Measurements from ENCODE around the gene PPIA.
"Not testable (repeated sequence)": the region's sequence is repeated elsewhere in the genome, so short reads cannot be mapped to it uniquely, and the experiment has no call there.

PPIA gene

GRCh38 chr7:44845451-44845850 lies 49.0 kb downstream of the PPIA start:
- Mint-ChIP-seq H3K27ac (peak overlapping the region; percentile 38 to 67 (median 50)), H3K36me3 (ENCODE audit: low read depth) (peaks cover 21% of the 10 kb centered on the region), H3K4me3 (peak overlapping the region; percentile 44 to 97 (median 55)), H3K9me3 (no peaks in the 10 kb centered on the region), H3K27me3 (ENCODE audit: low read depth) (no peaks in the 10 kb centered on the region), H3K4me1 (peaks cover 24% of the 10 kb centered on the region)
- no peak for TF ChIP-seq CTCF (IDR thresholded peaks at IDR 0.05; ENCODE audit: unreplicated experiment in 3 of 3)

DNA sequence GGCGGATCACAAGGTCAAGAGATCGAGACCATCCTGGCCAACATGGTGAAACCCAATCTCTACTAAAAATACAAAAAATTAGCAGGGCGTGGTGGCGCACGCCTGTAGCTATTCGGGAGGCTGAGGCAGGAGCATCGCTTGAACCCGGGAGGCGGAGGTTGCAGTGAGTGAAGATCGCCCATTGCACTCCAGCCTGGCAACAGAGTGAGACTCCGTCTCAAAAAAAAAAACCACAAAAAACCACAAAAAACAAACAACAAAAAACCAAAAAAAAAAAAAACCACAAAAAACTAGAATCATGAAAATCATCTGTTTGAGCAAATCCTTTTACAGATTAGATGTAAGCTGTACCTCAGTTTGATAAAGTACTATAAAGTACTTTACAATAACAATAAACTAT lies 49.9 kb downstream of the PPIA start:
- H3K4me3 Mint-ChIP-seq: peak overlapping the region; percentile 94 to 98 (median 97)
- H3K36me3 Mint-ChIP-seq (ENCODE audit: low read depth): peaks cover 14% of the 10 kb centered on the region
- peak overlapping the region; percentile 85 to 99 (median 98) for H3K27ac Mint-ChIP-seq
- H3K4me1 Mint-ChIP-seq: peaks cover 24% of the 10 kb centered on the region
- H3K9me3 Mint-ChIP-seq; H3K27me3 Mint-ChIP-seq (ENCODE audit: low read depth): not testable (repeated sequence)

DNA sequence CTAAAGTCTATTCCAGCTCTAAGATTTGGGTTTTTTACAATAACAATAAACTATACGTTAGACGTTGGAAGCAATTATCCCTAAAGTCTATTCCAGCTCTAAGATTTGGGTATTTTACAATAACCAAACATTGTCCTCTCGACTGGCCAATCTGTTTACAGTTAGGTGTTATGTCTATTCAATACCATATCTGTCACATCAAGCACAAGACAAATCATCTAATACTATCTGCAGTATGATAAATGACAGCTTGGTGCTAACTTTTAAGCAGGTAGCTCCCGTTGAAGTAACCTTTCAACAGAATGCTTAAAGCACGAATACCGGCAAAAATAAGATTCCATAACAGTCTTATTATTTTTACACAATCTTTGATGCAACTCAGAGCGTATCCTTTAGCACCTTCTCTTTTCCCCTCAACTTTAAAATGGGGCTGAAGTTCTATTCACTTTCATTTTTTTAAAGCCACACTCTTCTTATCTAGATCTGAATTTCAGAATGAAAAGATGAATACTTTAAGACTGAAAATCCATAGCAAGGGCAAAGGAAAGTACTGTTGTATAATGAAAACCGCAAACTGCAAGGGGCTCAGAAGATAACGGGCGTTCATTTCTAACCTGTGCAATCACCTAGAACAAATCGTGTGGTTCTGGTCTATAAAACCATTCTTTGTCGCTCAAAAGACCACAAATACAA lies 50.5 kb downstream of the PPIA start:
- Mint-ChIP-seq H3K27ac (peak overlapping the region; percentile 85 to 99 (median 98)), H3K27me3 (ENCODE audit: low read depth) (no peaks in the 10 kb centered on the region)

DNA sequence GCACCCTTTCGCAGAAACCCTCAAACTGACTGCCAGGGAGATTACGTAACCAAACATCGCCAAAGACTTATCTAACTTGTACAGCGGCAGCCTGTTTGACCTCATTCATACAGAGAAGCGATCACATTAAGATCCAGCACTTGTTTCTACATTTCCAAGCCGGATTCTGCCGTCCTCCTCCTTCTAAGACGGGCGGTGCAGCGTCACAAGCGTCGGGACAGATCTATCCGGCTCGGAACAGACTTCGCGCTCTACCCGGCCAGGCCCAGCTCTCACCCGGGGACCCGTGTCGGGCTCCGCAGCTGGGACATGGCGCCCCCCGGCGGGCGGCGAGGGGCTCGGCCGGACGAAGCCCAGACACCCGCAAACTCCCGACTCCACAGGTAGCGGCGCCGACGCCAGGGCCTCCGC lies 51.0 kb downstream of the PPIA start:
- H3K4me3 Mint-ChIP-seq: peak overlapping the region; percentile 94 to 98 (median 97)
- H3K27ac Mint-ChIP-seq: peak overlapping the region; percentile 85 to 99 (median 98)
- H3K36me3 Mint-ChIP-seq (ENCODE audit: low read depth): peaks cover 3% of the 10 kb centered on the region
- peak; percentile 87 to 97 (median 87) for TF ChIP-seq CTCF (IDR thresholded peaks at IDR 0.05; ENCODE audit: unreplicated experiment in 3 of 3)
- H3K9me3 Mint-ChIP-seq: no peaks in the 10 kb centered on the region
- no peaks in the 10 kb centered on the region for H3K27me3 Mint-ChIP-seq (ENCODE audit: low read depth)
- peaks cover 24% of the 10 kb centered on the region for H3K4me1 Mint-ChIP-seq

More for the DNA sequence above, 50.5 kb downstream of the PPIA start:
- no peak for TF ChIP-seq CTCF (IDR thresholded peaks at IDR 0.05; ENCODE audit: unreplicated experiment in 3 of 3)
- H3K4me1 Mint-ChIP-seq: peaks cover 24% of the 10 kb centered on the region
- peak overlapping the region; percentile 94 to 98 (median 97) for H3K4me3 Mint-ChIP-seq
- no peaks in the 10 kb centered on the region for H3K9me3 Mint-ChIP-seq
- H3K36me3 Mint-ChIP-seq (ENCODE audit: low read depth): peaks cover 8% of the 10 kb centered on the region

- H3K4me3 Mint-ChIP-seq: peak within 1 kb of the TSS; percentile 94 to 98 (median 97)
- no peaks in the 10 kb centered on the region for H3K27me3 Mint-ChIP-seq (ENCODE audit: low read depth)
- H3K36me3 Mint-ChIP-seq (ENCODE audit: low read depth): no peaks in the 10 kb centered on the region
- H3K27ac Mint-ChIP-seq: peak within 1 kb of the TSS; percentile 85 to 99 (median 98)
- no peaks in the 10 kb centered on the region for H3K9me3 Mint-ChIP-seq
- peaks cover 24% of the 10 kb centered on the region for H3K4me1 Mint-ChIP-seq
- TF ChIP-seq CTCF (IDR thresholded peaks at IDR 0.05; ENCODE audit: unreplicated experiment in 3 of 3): peak in 2 of 3 experiments; percentile 15 to 23
These were observed 51.6 kb downstream of the PPIA start, which contains the start of gene H2AZ2 for GRCh38 chr7:44847920-44848634. TSS of gene H2AZ2 (minus strand) at chr7:44848087. CDS start at chr7:44847971, 116 bp downstream.

DNA sequence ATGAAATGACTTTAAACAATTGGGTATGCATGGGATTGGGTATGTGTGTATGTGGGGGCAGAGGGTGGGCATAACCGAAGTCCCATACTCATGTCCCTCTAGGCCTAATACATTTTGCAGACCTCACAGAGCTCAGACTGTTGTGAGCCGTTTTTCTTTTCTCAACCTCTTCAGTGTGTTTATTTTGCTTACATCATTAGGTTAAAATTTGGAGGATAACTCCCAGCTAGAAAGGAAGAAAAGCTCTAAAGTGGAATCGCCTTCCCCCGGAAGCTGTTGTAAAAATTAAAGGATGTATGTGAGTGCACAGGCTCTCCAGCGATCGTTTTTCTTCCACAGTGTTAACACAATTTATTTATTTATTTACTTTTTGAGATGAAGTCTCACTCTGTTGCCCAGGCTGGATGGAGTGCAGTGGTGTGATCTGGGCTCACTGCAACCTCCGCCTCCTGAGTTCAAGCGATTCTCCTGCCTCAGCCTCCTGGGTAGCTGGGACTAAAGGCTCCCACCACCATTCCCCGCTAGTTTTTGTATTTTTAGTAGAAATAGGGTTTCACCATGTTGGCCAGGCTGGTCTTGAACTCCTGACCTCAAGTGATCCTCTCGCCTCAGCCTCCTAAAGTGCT lies 52.9 kb downstream of the PPIA start:
- peak overlapping the region; percentile 86 to 88 (median 88) for H3K4me3 Mint-ChIP-seq
- no peak for TF ChIP-seq CTCF (IDR thresholded peaks at IDR 0.05; ENCODE audit: unreplicated experiment in 3 of 3)
- H3K9me3 Mint-ChIP-seq: no peaks in the 10 kb centered on the region
- no peaks in the 10 kb centered on the region for H3K36me3 Mint-ChIP-seq (ENCODE audit: low read depth)
- H3K27ac Mint-ChIP-seq: peak overlapping the region; percentile 85 to 99 (median 93)
- no peaks in the 10 kb centered on the region for H3K27me3 Mint-ChIP-seq (ENCODE audit: low read depth)
- peaks cover 24% of the 10 kb centered on the region for H3K4me1 Mint-ChIP-seq

All from nephron (organoid).